ENCODE data around the gene CCDC85C. TPM values are rescaled to one million over a fixed set of nuclear protein-coding genes. Genes with fewer than 3 reads are reported as not detected.
"Not testable (repeated sequence)": the region's sequence is repeated elsewhere in the genome, so short reads cannot be mapped to it uniquely, and the experiment has no call there.

CCDC85C gene
- polyA plus RNA-seq, 4 donors, result 17.6 to 42.3 (median 28.6) TPM

DNA sequence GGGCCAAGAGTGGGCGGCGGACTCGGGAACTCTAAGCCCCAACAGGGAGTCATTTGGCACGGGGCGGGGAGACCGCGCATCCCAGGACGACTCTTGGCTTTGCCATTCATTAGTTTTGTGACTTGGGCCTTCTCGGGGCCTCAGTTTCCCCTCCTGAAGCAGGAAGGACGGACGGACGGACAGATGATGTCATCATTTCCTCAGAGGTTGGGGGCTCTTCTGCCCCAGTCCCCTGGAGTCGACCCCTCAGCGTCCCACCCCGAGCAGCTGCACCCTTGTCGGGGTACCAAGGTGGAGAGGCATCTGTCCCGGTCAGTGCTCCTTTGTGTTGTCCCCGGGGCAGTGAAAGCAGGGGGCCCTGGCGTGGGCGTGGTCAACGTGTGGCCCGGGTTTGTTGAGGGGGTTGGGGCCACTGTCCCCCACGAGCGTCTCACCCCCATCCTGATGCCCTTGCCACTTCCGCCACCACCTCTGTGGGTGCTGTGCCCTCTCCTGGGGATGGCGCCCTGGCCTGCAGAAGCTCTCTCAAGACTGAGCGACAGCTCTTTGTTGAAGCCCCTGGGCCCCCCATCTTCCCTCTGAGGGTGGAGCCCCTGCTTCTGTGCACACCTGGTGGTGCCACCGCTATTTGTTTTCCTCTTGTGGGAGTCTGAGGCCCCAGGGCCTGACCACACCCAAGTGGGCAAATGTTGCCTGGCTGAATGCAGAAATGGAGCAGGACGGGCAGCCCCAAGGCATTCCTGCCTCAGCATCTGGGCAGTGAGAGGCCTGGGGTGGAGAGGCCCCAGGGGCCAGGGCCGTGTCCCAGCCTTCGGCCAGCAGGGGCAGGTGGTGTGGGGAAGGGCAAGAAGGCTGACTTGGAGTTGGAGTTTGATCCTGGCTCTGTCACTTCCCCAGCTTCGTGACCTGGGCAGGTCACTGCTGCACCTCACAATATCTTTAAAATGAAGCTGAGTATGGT lies 41.8 kb upstream of the CCDC85C start:
- peaks cover 0 to 35% (median 5%) of the 10 kb centered on the region in 3 donors for H3K27me3 ChIP-seq (ENCODE audit: control insufficient read depth in 3 of 3, insufficient read depth in 3 of 3, low read length in 3 of 3)
- H3K4me1 ChIP-seq (ENCODE audit: control insufficient read depth in 3 of 3, insufficient read depth in 2 of 3, low read depth in 1 of 3, low read length in 2 of 3), result no peaks in the 10 kb centered on the region
- H3K36me3 ChIP-seq (ENCODE audit: control insufficient read depth in 3 of 3, insufficient read depth in 2 of 3, low read depth in 1 of 3, low read length in 3 of 3), result no peaks in the 10 kb centered on the region
- no peaks in the 10 kb centered on the region for H3K9me3 ChIP-seq (ENCODE audit: control insufficient read depth in 2 of 2, insufficient read depth in 1 of 2, low read depth in 1 of 2, low read length in 1 of 2)
- 41 to 46% (median 41%) methylated on average over 23 to 32 of the region's 32 CpGs for WGBS, 3 donors
- no peak for FAIRE-seq
- peak overlapping the region in 2 of 3 donors; percentile 19 to 37 for H3K4me3 ChIP-seq (ENCODE audit: low read depth in 1 of 3, low read length in 3 of 3)
- DNase-seq, result no peak
- no peak overlapping the region for H3K27ac ChIP-seq (ENCODE audit: low read depth in 1 of 3, low read length in 2 of 3)

DNA sequence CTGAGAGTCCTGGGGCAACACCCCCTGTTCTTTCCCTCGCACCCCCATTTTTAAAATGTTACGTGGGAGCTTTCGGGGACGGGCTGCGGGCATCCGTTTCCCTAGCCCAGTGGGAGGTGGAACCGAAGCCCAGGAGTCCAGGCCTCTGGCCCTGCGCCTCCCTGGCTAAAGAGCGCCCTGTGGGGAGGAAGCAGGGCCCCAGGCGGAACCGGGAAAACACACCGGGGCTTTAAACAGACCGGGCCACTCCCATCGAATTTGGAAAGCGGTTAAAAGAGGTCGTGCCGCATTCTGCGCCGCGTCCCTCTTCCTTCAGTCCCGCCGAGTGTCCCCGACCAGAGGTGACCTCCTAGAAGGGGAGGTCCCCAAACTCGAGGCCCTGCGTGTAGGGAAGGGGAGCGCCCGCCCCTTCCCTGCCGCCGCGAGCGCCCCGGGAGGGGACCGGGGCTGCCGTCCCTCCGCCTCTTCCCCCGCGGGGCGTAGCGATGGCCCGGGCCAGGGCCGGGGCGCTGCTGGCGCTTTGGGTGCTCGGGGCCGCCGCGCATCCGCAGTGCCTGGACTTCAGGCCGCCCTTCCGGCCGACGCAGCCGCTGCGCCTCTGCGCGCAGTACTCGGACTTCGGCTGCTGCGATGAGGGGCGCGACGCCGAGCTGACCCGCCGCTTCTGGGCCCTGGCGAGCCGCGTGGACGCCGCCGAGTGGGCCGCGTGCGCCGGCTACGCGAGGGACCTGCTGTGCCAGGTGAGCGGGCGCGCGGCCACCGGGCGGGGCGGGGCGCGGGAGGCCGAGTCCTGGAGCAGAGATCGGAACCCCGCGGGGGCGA lies 40.9 kb upstream of the CCDC85C start, which contains the start of gene HHIPL1:
Gene HHIPL1, plus strand, starts transcription at position 407 of the 822 bp plus-strand sequence. Its CDS starts 79 bp downstream, at position 486.
- FAIRE-seq (no peak), DNase-seq (peak in 1 of 2 donors; percentile 53)
- H3K4me3 ChIP-seq (ENCODE audit: low read depth in 1 of 3, low read length in 3 of 3), result peak within 1 kb of the TSS in 2 of 3 donors; percentile 24 to 37
- H3K36me3 ChIP-seq (ENCODE audit: control insufficient read depth in 3 of 3, insufficient read depth in 2 of 3, low read depth in 1 of 3, low read length in 3 of 3), result no peaks in the 10 kb centered on the region
- H3K9me3 ChIP-seq (ENCODE audit: control insufficient read depth in 2 of 2, insufficient read depth in 1 of 2, low read depth in 1 of 2, low read length in 1 of 2), result no peaks in the 10 kb centered on the region
- WGBS, 3 donors, result 4 to 7% (median 7%) methylated on average over 77 to 91 of the region's 91 CpGs
- H3K27me3 ChIP-seq (ENCODE audit: control insufficient read depth in 3 of 3, insufficient read depth in 3 of 3, low read length in 3 of 3), result peaks cover 0 to 32% (median 5%) of the 10 kb centered on the region in 3 donors
- H3K27ac ChIP-seq (ENCODE audit: low read depth in 1 of 3, low read length in 2 of 3), result no peak within 1 kb of the TSS
- H3K4me1 ChIP-seq (ENCODE audit: control insufficient read depth in 3 of 3, insufficient read depth in 2 of 3, low read depth in 1 of 3, low read length in 2 of 3), result no peaks in the 10 kb centered on the region

DNA sequence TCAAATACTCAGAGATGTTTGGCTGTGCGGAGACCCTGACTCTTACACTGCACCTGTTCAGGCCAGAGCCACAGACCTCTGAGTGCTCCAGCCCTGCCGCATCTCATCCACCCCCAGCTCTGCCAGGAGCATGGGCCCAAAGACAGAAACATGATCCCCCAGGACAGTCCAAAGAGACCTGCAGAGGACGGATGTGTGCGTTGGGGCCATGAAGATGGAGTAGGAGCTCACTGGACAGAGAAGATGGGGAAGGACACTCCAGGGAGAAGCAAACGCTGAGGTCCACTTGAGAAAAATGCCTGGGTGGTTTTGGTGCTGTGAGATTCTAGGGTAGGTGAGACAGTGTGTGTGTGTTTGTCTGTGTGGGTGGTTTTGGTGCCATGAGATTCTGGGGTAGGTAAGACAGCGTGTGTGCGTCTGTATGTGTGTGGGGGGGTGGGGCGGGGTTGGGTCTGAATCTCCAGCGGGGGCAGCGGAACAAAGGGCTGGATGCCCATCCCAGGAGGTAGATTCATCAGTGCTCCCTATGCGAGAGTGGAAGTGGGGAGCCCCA lies 40.1 kb upstream of the CCDC85C start:
- 76 to 90% (median 85%) methylated on average over 11 of the region's 11 CpGs for WGBS, 3 donors
- no peak overlapping the region for H3K4me3 ChIP-seq (ENCODE audit: low read depth in 1 of 3, low read length in 3 of 3)
- H3K9me3 ChIP-seq (ENCODE audit: control insufficient read depth in 2 of 2, insufficient read depth in 1 of 2, low read depth in 1 of 2, low read length in 1 of 2), result no peaks in the 10 kb centered on the region
- FAIRE-seq (no peak), DNase-seq (no peak)
- H3K36me3 ChIP-seq (ENCODE audit: control insufficient read depth in 3 of 3, insufficient read depth in 2 of 3, low read depth in 1 of 3, low read length in 3 of 3), result no peaks in the 10 kb centered on the region
- peaks cover 0 to 32% (median 5%) of the 10 kb centered on the region in 3 donors for H3K27me3 ChIP-seq (ENCODE audit: control insufficient read depth in 3 of 3, insufficient read depth in 3 of 3, low read length in 3 of 3)
- no peaks in the 10 kb centered on the region for H3K4me1 ChIP-seq (ENCODE audit: control insufficient read depth in 3 of 3, insufficient read depth in 2 of 3, low read depth in 1 of 3, low read length in 2 of 3)
- H3K27ac ChIP-seq (ENCODE audit: low read depth in 1 of 3, low read length in 2 of 3), result no peak overlapping the region

DNA sequence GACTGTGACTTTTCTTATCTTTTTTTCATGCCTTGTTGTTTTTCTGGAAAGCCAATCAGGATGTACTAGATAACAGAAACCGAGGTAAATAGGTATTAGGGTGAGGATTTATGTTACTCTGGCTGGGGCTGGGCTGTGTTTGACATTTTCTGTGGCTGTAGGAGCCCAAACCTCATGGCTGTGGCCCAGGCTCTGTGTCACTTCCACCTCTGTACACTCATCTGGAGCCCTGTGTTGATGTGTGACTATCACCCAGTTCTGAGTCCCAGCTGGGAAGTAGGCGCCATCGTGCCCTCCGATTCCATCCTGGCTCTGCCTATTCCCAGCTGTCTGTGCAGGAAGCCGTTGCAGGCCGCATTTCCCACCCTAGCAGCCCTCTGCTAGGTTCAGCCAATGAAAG lies 39.3 kb upstream of the CCDC85C start:
- Histone ChIP-seq H3K4me3 (ENCODE audit: low read depth in 1 of 3, low read length in 3 of 3) (no peak overlapping the region), H3K9me3 (ENCODE audit: control insufficient read depth in 2 of 2, insufficient read depth in 1 of 2, low read depth in 1 of 2, low read length in 1 of 2) (no peaks in the 10 kb centered on the region), H3K27ac (ENCODE audit: low read depth in 1 of 3, low read length in 2 of 3) (no peak overlapping the region), H3K27me3 (ENCODE audit: control insufficient read depth in 3 of 3, insufficient read depth in 3 of 3, low read length in 3 of 3) (peaks cover 0 to 30% (median 5%) of the 10 kb centered on the region in 3 donors), H3K4me1 (ENCODE audit: control insufficient read depth in 3 of 3, insufficient read depth in 2 of 3, low read depth in 1 of 3, low read length in 2 of 3) (no peaks in the 10 kb centered on the region), H3K36me3 (ENCODE audit: control insufficient read depth in 3 of 3, insufficient read depth in 2 of 3, low read depth in 1 of 3, low read length in 3 of 3) (no peaks in the 10 kb centered on the region)
- WGBS, 3 donors, result 57 to 62% (median 61%) methylated on average over 6 of the region's 6 CpGs
- DNase-seq, result no peak
- FAIRE-seq, result no peak

DNA sequence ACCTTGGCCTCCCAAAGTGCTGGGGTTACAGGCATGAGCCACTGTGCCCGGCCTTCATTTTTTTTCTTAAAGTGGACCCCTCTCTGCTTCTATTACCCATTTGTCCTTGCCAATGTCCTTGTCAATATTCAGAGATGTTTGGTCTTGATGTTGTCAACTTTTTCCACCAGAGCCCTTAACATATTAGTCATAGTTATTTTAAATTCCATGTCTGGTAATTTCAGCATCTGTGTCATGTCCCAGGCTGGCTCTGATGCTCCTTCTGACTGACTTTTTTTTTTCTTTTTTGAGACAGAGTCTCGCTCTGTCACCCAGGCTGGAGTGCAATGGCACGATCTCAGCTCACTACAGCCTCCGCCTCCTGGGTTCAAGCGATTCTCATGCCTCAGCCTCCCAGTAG lies 38.8 kb upstream of the CCDC85C start:
- H3K4me1 ChIP-seq (ENCODE audit: control insufficient read depth in 3 of 3, insufficient read depth in 2 of 3, low read depth in 1 of 3, low read length in 2 of 3); H3K9me3 ChIP-seq (ENCODE audit: control insufficient read depth in 2 of 2, insufficient read depth in 1 of 2, low read depth in 1 of 2, low read length in 1 of 2); H3K4me3 ChIP-seq (ENCODE audit: low read depth in 1 of 3, low read length in 3 of 3); DNase-seq; H3K27ac ChIP-seq (ENCODE audit: low read depth in 1 of 3, low read length in 2 of 3); H3K36me3 ChIP-seq (ENCODE audit: control insufficient read depth in 3 of 3, insufficient read depth in 2 of 3, low read depth in 1 of 3, low read length in 3 of 3); FAIRE-seq: not testable (repeated sequence)
- H3K27me3 ChIP-seq (ENCODE audit: control insufficient read depth in 3 of 3, insufficient read depth in 3 of 3, low read length in 3 of 3), result peaks cover 0 to 30% (median 5%) of the 10 kb centered on the region in 3 donors
- 90 to 96% (median 95%) methylated on average over 5 of the region's 5 CpGs for WGBS, 3 donors

DNA sequence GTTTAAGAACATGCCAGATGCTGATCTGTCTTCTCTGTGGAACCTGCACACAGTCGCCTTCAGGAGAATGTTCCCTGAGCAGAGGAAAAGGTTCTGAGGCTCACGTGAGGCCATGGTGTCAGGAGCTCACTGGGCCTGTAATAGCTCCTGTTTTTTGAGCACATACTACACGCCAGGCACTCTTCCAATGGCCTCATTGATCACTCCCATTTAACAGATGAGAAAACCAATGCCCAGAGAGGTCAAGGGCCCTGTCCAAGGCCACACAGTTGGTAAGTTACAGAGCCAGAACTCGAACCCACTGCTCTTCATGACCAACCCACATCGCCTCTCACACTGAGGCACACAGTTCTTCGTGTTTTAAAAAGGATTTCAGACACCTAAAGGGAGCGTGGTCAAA lies 33.6 kb upstream of the CCDC85C start:
- no peaks in the 10 kb centered on the region for H3K36me3 ChIP-seq (ENCODE audit: control insufficient read depth in 3 of 3, insufficient read depth in 2 of 3, low read depth in 1 of 3, low read length in 3 of 3)
- no peaks in the 10 kb centered on the region for H3K9me3 ChIP-seq (ENCODE audit: control insufficient read depth in 2 of 2, insufficient read depth in 1 of 2, low read depth in 1 of 2, low read length in 1 of 2)
- H3K4me1 ChIP-seq (ENCODE audit: control insufficient read depth in 3 of 3, insufficient read depth in 2 of 3, low read depth in 1 of 3, low read length in 2 of 3), result no peaks in the 10 kb centered on the region
- FAIRE-seq (no peak), DNase-seq (no peak)
- no peaks in the 10 kb centered on the region for H3K27me3 ChIP-seq (ENCODE audit: control insufficient read depth in 3 of 3, insufficient read depth in 3 of 3, low read length in 3 of 3)
- no peak overlapping the region for H3K4me3 ChIP-seq (ENCODE audit: low read depth in 1 of 3, low read length in 3 of 3)
- WGBS, 3 donors, result 84 to 90% (median 85%) methylated on average over 7 of the region's 7 CpGs
- H3K27ac ChIP-seq (ENCODE audit: low read depth in 1 of 3, low read length in 2 of 3), result no peak overlapping the region

DNA sequence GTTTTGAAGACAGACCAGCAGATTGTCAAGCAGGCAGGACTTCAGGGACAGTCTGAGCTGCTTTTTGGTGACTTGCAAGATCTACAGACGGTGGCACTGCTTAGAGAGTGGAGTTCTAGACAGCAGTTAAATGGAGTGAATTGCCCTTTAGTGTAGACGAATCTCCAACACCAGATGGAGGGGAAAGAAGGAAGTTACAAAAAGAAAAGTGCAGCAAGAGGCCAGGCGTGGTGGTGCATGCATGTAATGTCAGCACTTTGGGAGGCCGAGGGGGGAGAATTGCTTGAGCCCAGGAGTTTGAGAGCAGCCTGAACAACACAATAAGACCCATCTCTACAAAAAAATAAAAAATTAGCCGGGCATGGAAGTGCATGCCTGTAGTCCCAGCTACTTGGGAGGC lies 32.5 kb upstream of the CCDC85C start:
- 69 to 75% (median 70%) methylated on average over 5 of the region's 5 CpGs for WGBS, 3 donors
- DNase-seq (no peak), FAIRE-seq (no peak)
- Histone ChIP-seq H3K27ac (ENCODE audit: low read depth in 1 of 3, low read length in 2 of 3) (no peak overlapping the region), H3K36me3 (ENCODE audit: control insufficient read depth in 3 of 3, insufficient read depth in 2 of 3, low read depth in 1 of 3, low read length in 3 of 3) (no peaks in the 10 kb centered on the region), H3K4me3 (ENCODE audit: low read depth in 1 of 3, low read length in 3 of 3) (no peak overlapping the region), H3K27me3 (ENCODE audit: control insufficient read depth in 3 of 3, insufficient read depth in 3 of 3, low read length in 3 of 3) (no peaks in the 10 kb centered on the region), H3K4me1 (ENCODE audit: control insufficient read depth in 3 of 3, insufficient read depth in 2 of 3, low read depth in 1 of 3, low read length in 2 of 3) (no peaks in the 10 kb centered on the region), H3K9me3 (ENCODE audit: control insufficient read depth in 2 of 2, insufficient read depth in 1 of 2, low read depth in 1 of 2, low read length in 1 of 2) (no peaks in the 10 kb centered on the region)

DNA sequence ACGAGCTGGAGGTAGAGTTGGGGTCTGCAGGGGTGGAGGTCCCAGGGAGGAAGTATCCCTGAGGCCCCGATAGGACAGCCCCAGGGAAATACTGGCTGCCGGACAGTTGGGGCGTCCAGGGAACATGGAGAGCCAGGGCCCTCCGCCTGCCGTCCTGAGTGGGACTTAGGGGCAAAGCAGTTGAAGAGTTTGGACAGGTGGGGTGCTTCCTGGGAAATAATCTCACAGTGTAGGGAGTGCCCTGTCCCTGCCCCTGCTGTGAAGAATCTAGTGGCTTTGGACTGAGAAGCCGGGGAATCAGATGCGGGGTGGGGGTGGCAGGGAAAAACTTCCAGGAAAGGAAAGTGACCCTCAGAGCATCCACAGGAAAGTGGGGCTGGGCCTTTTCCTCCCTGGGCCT lies 31.1 kb upstream of the CCDC85C start:
- FAIRE-seq, result no peak

More for the DNA sequence above, 31.1 kb upstream of the CCDC85C start:
- 79 to 83% (median 82%) methylated on average over 8 of the region's 8 CpGs for WGBS, 3 donors
- Histone ChIP-seq H3K4me3 (ENCODE audit: low read depth in 1 of 3, low read length in 3 of 3) (no peak overlapping the region), H3K4me1 (ENCODE audit: control insufficient read depth in 3 of 3, insufficient read depth in 2 of 3, low read depth in 1 of 3, low read length in 2 of 3) (no peaks in the 10 kb centered on the region), H3K9me3 (ENCODE audit: control insufficient read depth in 2 of 2, insufficient read depth in 1 of 2, low read depth in 1 of 2, low read length in 1 of 2) (no peaks in the 10 kb centered on the region), H3K27ac (ENCODE audit: low read depth in 1 of 3, low read length in 2 of 3) (no peak overlapping the region), H3K36me3 (ENCODE audit: control insufficient read depth in 3 of 3, insufficient read depth in 2 of 3, low read depth in 1 of 3, low read length in 3 of 3) (no peaks in the 10 kb centered on the region), H3K27me3 (ENCODE audit: control insufficient read depth in 3 of 3, insufficient read depth in 3 of 3, low read length in 3 of 3) (no peaks in the 10 kb centered on the region)
- no peak for DNase-seq
